ENCODE measurements around the gene ARHGEF16. TPM values are rescaled to one million over a fixed set of nuclear protein-coding genes. Genes with fewer than 3 reads are reported as not detected.

The ARHGEF16 gene
- polyA plus RNA-seq, 1 experiment: not detected

DNA sequence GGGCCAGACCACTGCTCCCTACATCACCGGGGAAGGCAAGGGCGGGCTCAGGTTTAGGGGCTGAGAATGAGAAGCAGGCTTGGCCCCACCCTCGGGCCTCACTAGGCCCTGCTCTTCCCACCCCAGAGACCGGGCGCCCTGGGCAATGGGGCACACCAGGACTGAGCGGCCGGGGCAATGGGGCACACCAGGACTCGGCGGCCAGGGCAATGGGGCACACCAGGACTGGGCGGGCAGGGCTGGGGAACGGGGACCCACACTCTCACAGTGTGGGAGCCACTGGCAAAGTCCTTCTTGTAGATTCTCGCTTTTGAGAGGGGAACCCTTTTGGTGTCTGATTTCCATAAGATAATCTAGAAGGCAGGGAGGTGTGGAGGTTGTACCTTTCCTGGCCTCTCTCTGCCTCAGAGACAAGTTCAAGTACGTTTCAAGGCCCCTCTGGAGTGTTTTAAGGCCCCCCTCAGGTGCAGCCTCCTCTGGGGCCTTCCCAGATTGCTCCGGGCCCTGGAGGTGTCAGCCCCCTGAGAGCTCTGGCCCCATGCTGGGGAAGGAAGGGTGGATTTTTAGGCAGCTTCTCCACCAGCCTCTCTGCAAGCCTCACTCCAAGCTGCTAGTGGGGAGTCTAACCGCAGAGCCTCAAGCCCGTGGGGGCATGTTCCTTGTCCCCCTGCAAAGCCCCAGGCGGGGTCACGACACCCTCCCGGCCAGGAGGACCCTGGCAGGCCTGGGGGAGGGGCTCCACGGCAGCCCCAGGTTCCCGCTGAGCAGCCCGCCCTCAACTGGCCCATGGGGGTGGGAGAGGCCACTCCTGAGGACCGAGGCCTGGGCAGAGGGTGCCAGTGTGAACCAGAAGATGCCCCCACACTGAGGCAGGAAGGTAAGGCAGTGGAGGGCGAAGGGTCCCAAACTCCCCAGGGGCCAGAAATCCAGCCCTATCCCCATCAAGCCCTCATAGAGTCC is 66.2 kb downstream of the ARHGEF16 start:
- ChIA-PET CTCF (interaction anchor here (1.0 kb wide), 1 partner anchor 30 kb away, joined by 3 read pairs; no protein-coding TSS in a partner anchor), POLR2A (no interaction called here)
- Histone ChIP-seq H3K27me3 (ENCODE audit: control insufficient read depth, insufficient read depth, low read length) (no peaks in the 10 kb centered on the region), H3K27ac (ENCODE audit: low read depth, low read length) (no peak overlapping the region), H3K9me3 (ENCODE audit: control insufficient read depth, insufficient read depth, low read length) (peaks cover 11% of the 10 kb centered on the region; the same call in 1 of the 2 replicates), H3K4me3 (ENCODE audit: low read depth, low read length) (no peak overlapping the region)
- DNase-seq (ENCODE audit: low read depth, low spot score): no peak
- TF ChIP-seq, protein P1, sequence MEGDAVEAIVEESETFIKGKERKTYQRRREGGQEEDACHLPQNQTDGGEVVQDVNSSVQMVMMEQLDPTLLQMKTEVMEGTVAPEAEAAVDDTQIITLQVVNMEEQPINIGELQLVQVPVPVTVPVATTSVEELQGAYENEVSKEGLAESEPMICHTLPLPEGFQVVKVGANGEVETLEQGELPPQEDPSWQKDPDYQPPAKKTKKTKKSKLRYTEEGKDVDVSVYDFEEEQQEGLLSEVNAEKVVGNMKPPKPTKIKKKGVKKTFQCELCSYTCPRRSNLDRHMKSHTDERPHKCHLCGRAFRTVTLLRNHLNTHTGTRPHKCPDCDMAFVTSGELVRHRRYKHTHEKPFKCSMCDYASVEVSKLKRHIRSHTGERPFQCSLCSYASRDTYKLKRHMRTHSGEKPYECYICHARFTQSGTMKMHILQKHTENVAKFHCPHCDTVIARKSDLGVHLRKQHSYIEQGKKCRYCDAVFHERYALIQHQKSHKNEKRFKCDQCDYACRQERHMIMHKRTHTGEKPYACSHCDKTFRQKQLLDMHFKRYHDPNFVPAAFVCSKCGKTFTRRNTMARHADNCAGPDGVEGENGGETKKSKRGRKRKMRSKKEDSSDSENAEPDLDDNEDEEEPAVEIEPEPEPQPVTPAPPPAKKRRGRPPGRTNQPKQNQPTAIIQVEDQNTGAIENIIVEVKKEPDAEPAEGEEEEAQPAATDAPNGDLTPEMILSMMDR (IDR thresholded peaks at IDR 0.05; ENCODE audit: low read depth, low read length): no peak

DNA sequence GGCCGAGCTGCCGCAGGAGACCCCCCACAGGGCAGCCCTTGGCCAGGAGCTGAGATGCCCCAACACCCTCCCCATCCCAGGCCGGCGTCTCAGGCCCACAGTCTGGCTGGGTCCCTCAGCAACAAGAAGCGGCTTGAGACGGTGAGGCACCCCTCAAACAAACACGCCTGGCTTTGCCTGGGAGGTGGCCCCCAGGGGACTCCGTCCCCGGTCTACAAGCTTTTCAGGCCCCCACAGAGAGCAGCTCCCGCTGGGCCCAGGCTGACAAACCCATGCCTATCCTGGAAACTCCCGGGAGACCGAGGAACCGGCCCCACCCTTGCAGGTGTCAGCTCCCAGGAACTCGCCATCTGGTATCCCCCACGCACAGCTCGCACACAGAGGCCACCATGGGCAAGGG is 67.0 kb downstream of the ARHGEF16 start:
- H3K27ac ChIP-seq (ENCODE audit: low read depth, low read length): no peak overlapping the region
- TF ChIP-seq, protein P1 (IDR thresholded peaks at IDR 0.05; ENCODE audit: low read depth, low read length): no peak
- DNase-seq (ENCODE audit: low read depth, low spot score): no peak
- H3K4me3 ChIP-seq (ENCODE audit: low read depth, low read length): no peak overlapping the region
- CTCF ChIA-PET: interaction anchor here (1.0 kb wide), 1 partner anchor 30 kb away, joined by 3 read pairs; no protein-coding TSS in a partner anchor
- H3K9me3 ChIP-seq (ENCODE audit: control insufficient read depth, insufficient read depth, low read length): peaks cover 9% of the 10 kb centered on the region; the same call in 1 of the 2 replicates
- POLR2A ChIA-PET: no interaction called here
- no peaks in the 10 kb centered on the region for H3K27me3 ChIP-seq (ENCODE audit: control insufficient read depth, insufficient read depth, low read length)

DNA sequence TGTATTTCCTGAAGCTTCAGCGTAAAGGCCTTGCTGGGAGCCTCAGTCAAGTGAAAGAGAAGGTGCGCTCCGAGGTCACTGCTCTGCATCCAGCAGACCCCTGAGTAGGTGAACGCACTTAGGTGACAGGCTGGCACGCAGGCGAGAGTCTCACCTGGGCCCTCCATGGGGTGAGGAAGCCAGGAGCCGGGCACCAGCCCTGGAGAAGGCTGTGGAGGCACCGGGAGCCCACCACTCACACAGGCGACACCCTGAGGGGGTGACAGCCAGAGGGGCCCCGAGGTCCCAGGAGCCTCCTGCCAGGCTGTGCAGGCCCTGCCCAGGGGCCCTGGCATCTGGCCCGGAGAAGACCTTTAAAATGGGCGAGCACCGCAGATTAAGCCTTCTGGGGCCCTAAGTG is 67.6 kb downstream of the ARHGEF16 start:
- CTCF ChIA-PET: interaction anchor here (1.0 kb wide), 1 partner anchor 31 kb away, joined by 3 read pairs; no protein-coding TSS in a partner anchor
- Histone ChIP-seq H3K4me3 (ENCODE audit: low read depth, low read length) (no peak overlapping the region), H3K27me3 (ENCODE audit: control insufficient read depth, insufficient read depth, low read length) (no peaks in the 10 kb centered on the region), H3K27ac (ENCODE audit: low read depth, low read length) (no peak overlapping the region), H3K9me3 (ENCODE audit: control insufficient read depth, insufficient read depth, low read length) (peaks cover 7% of the 10 kb centered on the region; the same call in 1 of the 2 replicates)
- TF ChIP-seq, protein P1 (IDR thresholded peaks at IDR 0.05; ENCODE audit: low read depth, low read length): no peak
- DNase-seq (ENCODE audit: low read depth, low spot score): no peak
- POLR2A ChIA-PET: no interaction called here

DNA sequence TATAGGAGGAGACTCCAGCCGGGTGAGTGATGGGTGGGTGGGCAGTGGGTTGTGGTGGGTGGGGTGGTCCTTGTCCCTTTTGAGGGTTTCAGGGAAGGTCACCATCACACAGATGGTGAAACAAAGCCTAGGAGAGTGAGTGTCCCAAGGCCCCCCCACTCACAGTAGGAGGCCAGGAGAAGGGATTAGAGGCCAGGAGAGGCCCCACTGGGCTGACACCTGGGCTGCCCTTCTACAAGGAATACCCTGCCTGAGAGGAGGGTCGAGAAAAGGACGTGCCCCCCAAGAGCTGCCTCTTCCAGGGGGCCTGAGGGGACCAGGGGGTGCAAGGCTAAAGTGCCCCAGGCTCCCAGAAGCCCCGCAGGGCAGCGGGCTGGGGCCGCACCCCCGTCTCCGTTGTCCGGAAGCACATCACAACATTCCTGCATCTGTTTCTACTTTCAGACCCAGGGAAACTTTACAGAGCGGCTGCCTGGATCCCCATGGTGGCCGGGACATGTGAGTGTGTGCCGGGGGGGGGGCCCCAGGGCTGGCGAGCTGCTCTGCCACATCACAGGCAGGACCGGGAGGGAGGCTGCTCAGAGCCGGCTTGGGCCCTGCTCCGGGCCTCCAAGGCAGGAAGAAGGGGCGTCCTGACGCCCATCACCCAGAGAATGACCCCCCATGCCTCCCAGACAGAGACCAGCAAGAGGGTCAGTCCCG is 68.2 kb downstream of the ARHGEF16 start:
- DNase-seq (ENCODE audit: low read depth, low spot score): no peak
- ChIA-PET POLR2A (no interaction called here), CTCF (no interaction called here)
- H3K4me3 ChIP-seq (ENCODE audit: low read depth, low read length): no peak overlapping the region
- H3K9me3 ChIP-seq (ENCODE audit: control insufficient read depth, insufficient read depth, low read length): peaks cover 7% of the 10 kb centered on the region; the same call in 1 of the 2 replicates
- no peaks in the 10 kb centered on the region for H3K27me3 ChIP-seq (ENCODE audit: control insufficient read depth, insufficient read depth, low read length)
- H3K27ac ChIP-seq (ENCODE audit: low read depth, low read length): no peak overlapping the region
- TF ChIP-seq, protein P1 (IDR thresholded peaks at IDR 0.05; ENCODE audit: low read depth, low read length): no peak
